ACC112 (cell line): Measurements from ENCODE around the gene S100A3.
A peak's percentile ranks its signal among the peaks of the same experiment; 100 is the strongest.

Experiments used
- H2AFZ ChIP-seq: fragments of 200-600 bp; sonication (generic); one replicate; pipeline ENCODE4 v1.6.0; 2017; ENCODE audit warnings: antibody characterized with exemption, low read length; ENCODE audit not compliant: unreplicated experiment
- H3K27ac ChIP-seq: fragments of 200-600 bp; sonication (generic); 2 replicates; pipeline ENCODE4 v1.5.1; 2014; ENCODE audit warnings: low read depth, mild to moderate bottlenecking, antibody characterized with exemption, low read length, moderate library complexity
- H3K27me3 ChIP-seq: fragments of 200-600 bp; sonication (generic); 2 replicates; pipeline ENCODE4 v1.6.1; 2014; ENCODE audit warnings: mild to moderate bottlenecking, antibody characterized with exemption, low read length, moderate library complexity, mixed read lengths; ENCODE audit not compliant: insufficient read depth
- H3K36me3 ChIP-seq: fragments of 200-600 bp; sonication (generic); 2 replicates; pipeline ENCODE4 v1.6.1; 2016; ENCODE audit warnings: mild to moderate bottlenecking, antibody characterized with exemption, low read length, moderate library complexity, mixed read lengths; ENCODE audit not compliant: insufficient read depth
- H3K4me1 ChIP-seq: fragments of 200-600 bp; sonication (generic); one replicate; pipeline ENCODE4 v1.6.1; 2016; ENCODE audit warnings: low read length, mixed read lengths; ENCODE audit not compliant: insufficient read depth, unreplicated experiment, control insufficient read depth
- H3K4me3 ChIP-seq: fragments of 200-600 bp; sonication (generic); 2 replicates; pipeline ENCODE4 v1.5.1; 2014; ENCODE audit warnings: mild to moderate bottlenecking, low read depth, low read length
- H3K79me2 ChIP-seq: fragments of 200-600 bp; sonication (generic); one replicate; pipeline ENCODE4 v1.6.0; 2016; ENCODE audit warnings: low read length; ENCODE audit not compliant: control insufficient read depth, unreplicated experiment, insufficient read depth

Gene S100A3

DNA sequence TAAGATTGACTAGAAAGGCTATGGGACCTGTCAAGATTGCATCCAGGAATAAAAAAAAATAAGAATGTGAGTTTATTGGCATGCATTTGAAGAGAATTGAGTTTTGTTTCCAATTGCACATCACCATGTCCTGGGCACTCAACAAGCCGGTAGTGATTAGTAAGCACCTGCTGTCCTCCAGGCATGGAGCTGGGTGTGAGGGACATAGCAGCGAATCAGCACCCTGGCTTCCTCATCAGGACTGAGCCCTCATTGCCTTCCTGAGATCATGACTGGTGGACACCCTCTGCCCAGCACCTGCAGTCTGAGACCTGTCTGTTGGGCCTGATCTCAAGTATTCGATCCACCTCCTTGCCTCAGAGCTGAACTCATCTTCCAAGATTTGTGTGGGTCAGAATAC is 40.0 kb downstream of the S100A3 start:
- Histone ChIP-seq H3K27me3 (no peaks in the 10 kb centered on the region), H3K4me3 (no peak overlapping the region), H3K4me1 (peaks cover 29% of the 10 kb centered on the region), H3K79me2 (no peaks in the 10 kb centered on the region), H2AFZ (no peak overlapping the region), H3K36me3 (no peaks in the 10 kb centered on the region), H3K27ac (no peak overlapping the region)

DNA sequence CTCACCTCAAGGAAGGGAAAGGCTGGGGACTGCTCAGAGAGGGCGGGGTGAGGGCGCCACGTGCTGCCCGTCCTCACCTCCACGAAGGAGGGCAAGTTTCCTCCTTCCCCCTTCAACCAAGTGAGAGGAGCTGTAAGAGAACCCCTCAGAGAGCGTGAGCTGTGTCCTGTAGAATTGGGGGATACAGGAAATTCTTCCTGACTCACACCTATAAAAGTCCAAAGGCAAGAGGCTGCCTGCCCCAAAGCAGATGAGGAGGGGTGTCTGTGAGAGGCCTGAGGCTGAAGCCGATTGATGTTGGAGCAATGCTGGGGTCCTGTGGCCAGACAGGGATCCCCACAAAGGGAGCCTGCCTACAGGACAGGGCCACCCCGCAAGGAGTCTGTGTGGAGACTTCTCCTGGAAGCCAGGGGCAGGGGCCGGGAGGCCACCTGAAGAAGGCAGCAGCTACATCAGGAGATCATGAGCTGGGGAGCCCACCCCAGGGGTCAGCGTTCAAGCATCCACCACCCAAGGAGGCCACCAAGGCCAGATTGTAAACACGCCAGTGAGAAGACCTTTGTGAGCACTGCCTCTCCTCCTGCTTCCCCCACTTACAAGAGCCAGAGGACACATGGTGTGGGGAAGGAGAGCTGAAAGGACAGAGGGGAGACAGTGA is 41.0 kb downstream of the S100A3 start:
- no peaks in the 10 kb centered on the region for H3K36me3 ChIP-seq
- H3K79me2 ChIP-seq, result no peaks in the 10 kb centered on the region
- no peak overlapping the region for H2AFZ ChIP-seq
- H3K27ac ChIP-seq, result peak overlapping the region; percentile 75
- no peaks in the 10 kb centered on the region for H3K27me3 ChIP-seq
- H3K4me1 ChIP-seq, result peaks cover 29% of the 10 kb centered on the region
- no peak overlapping the region for H3K4me3 ChIP-seq

DNA sequence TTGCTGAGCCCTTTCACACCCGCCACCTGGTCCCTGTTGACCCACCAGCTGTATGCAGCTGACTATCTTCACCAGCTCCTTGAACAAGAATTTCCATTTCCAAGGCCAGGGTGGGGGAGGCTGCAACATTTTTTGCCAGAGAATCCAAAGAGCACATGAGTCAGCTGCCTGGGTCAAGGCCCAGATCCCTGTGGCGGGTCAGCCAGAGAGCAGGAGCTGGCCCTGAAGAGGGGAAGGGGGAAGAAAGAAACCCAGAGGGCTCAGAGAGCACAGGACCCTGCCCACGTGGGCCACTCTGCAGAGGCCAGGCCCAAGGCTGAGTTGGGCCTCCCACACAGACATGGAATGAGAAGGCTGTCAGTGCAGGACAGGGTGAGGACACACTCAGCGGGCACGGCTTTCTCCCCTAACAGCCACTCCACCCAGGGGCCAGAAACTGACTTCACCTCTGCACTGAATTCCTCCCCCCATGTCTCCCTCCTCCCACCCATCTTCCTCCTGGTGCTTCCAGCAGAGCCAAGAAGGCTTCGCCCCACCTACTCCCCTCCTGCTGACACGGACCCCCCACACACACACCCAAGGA is 42.1 kb downstream of the S100A3 start:
- no peaks in the 10 kb centered on the region for H3K27me3 ChIP-seq
- H2AFZ ChIP-seq, result peak overlapping the region; percentile 83
- H3K4me1 ChIP-seq, result peaks cover 29% of the 10 kb centered on the region
- peak overlapping the region; percentile 56; the same call in 1 of the 2 replicates for H3K4me3 ChIP-seq
- no peaks in the 10 kb centered on the region for H3K79me2 ChIP-seq
- no peaks in the 10 kb centered on the region for H3K36me3 ChIP-seq
- H3K27ac ChIP-seq, result peak overlapping the region; percentile 75

DNA sequence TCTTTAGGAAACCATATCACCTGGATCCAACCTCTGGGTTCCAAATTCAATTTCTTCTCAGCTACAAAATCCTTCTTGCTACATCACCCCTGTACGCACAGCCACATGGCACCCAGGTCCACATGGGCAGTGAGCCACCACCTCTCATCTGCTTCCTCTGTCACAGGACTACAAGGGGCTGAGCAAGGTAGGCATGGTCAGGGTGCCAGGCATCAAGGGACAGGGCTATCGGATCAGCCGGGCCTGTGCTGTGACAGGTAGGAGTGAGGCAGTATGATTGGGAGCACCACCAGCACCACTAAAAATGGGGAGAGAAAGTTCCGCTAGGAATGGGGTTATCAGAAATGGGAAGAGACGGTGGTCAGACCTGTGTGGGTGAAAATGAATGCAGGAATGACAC is 42.7 kb downstream of the S100A3 start:
- no peaks in the 10 kb centered on the region for H3K27me3 ChIP-seq
- H3K27ac ChIP-seq, result peak overlapping the region; percentile 19; the same call in 1 of the 2 replicates
- no peaks in the 10 kb centered on the region for H3K36me3 ChIP-seq
- peak overlapping the region; percentile 24; the same call in 1 of the 2 replicates for H3K4me3 ChIP-seq
- peaks cover 29% of the 10 kb centered on the region for H3K4me1 ChIP-seq
- no peaks in the 10 kb centered on the region for H3K79me2 ChIP-seq
- no peak overlapping the region for H2AFZ ChIP-seq

DNA sequence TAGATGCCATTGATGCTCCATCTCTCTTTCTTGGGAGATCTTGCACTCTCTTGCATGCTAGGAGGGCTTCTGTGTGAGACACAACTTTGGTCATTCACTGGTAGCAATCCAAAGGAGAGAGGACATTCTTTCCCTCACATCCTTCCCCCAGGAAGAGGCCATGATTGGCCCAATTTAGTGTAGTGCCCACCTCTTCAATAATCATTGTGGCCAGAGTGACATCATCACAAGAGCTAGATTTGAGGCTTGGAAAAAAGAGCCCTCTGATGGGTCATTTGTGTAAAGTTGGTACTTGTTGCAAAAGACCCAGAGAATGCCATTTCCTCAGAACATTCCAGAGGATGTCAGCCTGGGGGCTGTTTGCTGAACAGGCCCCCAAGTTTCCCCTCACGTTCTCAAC is 43.5 kb downstream of the S100A3 start:
- Histone ChIP-seq H3K4me3 (no peak overlapping the region), H3K36me3 (no peaks in the 10 kb centered on the region), H3K27ac (no peak overlapping the region), H2AFZ (no peak overlapping the region), H3K27me3 (no peaks in the 10 kb centered on the region), H3K79me2 (no peaks in the 10 kb centered on the region), H3K4me1 (peaks cover 29% of the 10 kb centered on the region)

DNA sequence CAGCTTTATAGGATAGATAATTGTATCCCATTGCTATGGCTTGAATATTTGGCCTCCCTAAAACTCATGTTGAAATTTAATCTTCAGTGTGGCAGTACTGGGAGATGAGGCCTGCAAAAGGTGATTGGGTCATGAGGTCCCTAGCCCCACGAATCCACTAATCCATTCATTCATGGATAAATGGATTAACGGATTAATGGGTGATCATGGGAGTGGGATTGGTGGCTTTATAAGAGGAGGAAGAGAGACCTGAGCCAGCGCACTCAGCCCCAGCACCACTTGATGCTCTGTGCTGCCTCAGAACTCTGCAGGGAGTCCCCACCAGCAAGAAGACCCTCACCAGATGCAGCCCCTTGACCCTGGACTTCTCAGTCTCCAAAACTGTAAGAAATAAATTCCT is 45.3 kb downstream of the S100A3 start:
- Histone ChIP-seq H3K27me3 (peaks cover 12% of the 10 kb centered on the region), H2AFZ (no peak overlapping the region), H3K36me3 (no peaks in the 10 kb centered on the region), H3K27ac (no peak overlapping the region), H3K4me1 (peaks cover 29% of the 10 kb centered on the region), H3K4me3 (no peak overlapping the region), H3K79me2 (no peaks in the 10 kb centered on the region)

DNA sequence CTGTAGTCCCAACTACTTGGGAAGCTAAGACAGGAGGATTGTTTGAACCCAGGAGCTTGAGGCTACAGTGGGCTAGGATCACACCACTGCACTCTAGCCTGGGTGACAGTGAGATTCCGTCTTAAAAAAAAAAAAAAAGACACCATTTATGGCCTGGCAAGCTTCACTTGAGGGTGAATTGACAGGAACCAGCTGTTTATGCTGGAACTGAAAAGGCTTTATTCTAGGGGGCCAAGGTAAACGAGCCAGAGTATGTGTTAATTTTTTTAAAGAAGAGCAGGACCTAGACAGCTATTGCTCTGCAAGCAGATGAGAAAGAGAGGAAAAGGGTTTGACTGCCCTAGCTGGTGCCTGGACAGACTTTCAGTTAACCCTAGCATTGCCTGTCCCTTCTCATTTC is 50.3 kb downstream of the S100A3 start:
- H3K4me1 ChIP-seq, result no peaks in the 10 kb centered on the region
- H3K27ac ChIP-seq, result no peak overlapping the region
- peaks cover 13% of the 10 kb centered on the region for H3K27me3 ChIP-seq
- no peak overlapping the region for H3K4me3 ChIP-seq
- H3K36me3 ChIP-seq, result no peaks in the 10 kb centered on the region
- H2AFZ ChIP-seq, result no peak overlapping the region
- no peaks in the 10 kb centered on the region for H3K79me2 ChIP-seq
